ENCODE measurements around the gene SPINK13. TPM values are rescaled to one million over a fixed set of nuclear protein-coding genes. Genes with fewer than 3 reads are reported as not detected.

The SPINK13 gene
- total and polyA plus RNA-seq, 2 of the 4 experiments (the other 2 are of a cell fraction) = not detected

- no peaks in the 10 kb centered on the region for H4K20me1 ChIP-seq (ENCODE audit: insufficient read depth, low read length)
- no peak overlapping the region for H4K5ac ChIP-seq (ENCODE audit: low read depth, low read length)
- H2BK20ac ChIP-seq (ENCODE audit: low read depth, low read length) = no peak overlapping the region
- no peak overlapping the region for H3K4ac ChIP-seq (ENCODE audit: low read depth, low read length)
- POLR2A ChIA-PET (ENCODE audit: unreplicated experiment) = no interaction called here
- in situ Hi-C loops (cut with MboI; ENCODE audit: low sequenced_read_pairs) = no loop called here
- no peak overlapping the region for H3K56ac ChIP-seq (ENCODE audit: extremely low read depth, insufficient read depth, low read length)
- no peak overlapping the region for H2AFZ ChIP-seq (replicated peaks; ENCODE audit: low read length, poor library complexity)
- no peak overlapping the region for H3K9ac ChIP-seq (ENCODE audit: low read depth, low read length)
- no peaks in the 10 kb centered on the region for H3K36me3 ChIP-seq (ENCODE audit: control insufficient read depth, insufficient read depth, low read length)
- H2BK120ac ChIP-seq (ENCODE audit: low read depth, low read length) = no peak overlapping the region
- no peak overlapping the region for H2BK5ac ChIP-seq (ENCODE audit: low read depth, low read length, poor library complexity, severe bottlenecking)
- no peak overlapping the region for H4K91ac ChIP-seq (ENCODE audit: insufficient read depth, low read depth, low read length)
- H3K9me3 ChIP-seq (ENCODE audit: control insufficient read depth, insufficient read depth, low read length) = no peaks in the 10 kb centered on the region
- TF ChIP-seq MAZ (IDR thresholded peaks at IDR 0.05; ENCODE audit: borderline replicate concordance, low read depth, low read length) (no peak), MXI1 (IDR thresholded peaks at IDR 0.05; ENCODE audit: borderline replicate concordance, low read depth, low read length) (no peak), BHLHE40 (IDR thresholded peaks at IDR 0.05; ENCODE audit: low read depth, low read length) (no peak), ELK1 (IDR thresholded peaks at IDR 0.05; ENCODE audit: borderline replicate concordance, low read depth, low read length) (no peak), POLR2A (IDR thresholded peaks at IDR 0.05; ENCODE audit: low read depth, low read length) (no peak), RAD21 (IDR thresholded peaks at IDR 0.05; ENCODE audit: low read length) (no peak), CTCF (conservative IDR thresholded peaks at IDR 0.05; ENCODE audit: low read depth, low read length) (no peak), MAFK (IDR thresholded peaks at IDR 0.05; ENCODE audit: low read depth, low read length) (no peak), USF2 (IDR thresholded peaks at IDR 0.05; ENCODE audit: low read depth, low read length) (no peak), RCOR1 (IDR thresholded peaks at IDR 0.05; ENCODE audit: insufficient replicate concordance, low read length) (no peak), CEBPB (IDR thresholded peaks at IDR 0.05; ENCODE audit: low read depth, low read length) (no peak), FOS (IDR thresholded peaks at IDR 0.05; ENCODE audit: low read depth, low read length) (no peak), RFX5 (IDR thresholded peaks at IDR 0.05; ENCODE audit: low read depth, low read length) (no peak), CHD1 (IDR thresholded peaks at IDR 0.05; ENCODE audit: low read depth, low read length) (no peak), SMC3 (IDR thresholded peaks at IDR 0.05; ENCODE audit: low read depth, low read length) (no peak), NFE2L2 (IDR thresholded peaks at IDR 0.05; ENCODE audit: low read depth, low read length) (no peak)
- no peak overlapping the region for H2AK9ac ChIP-seq (replicated peaks; ENCODE audit: low read depth, low read length, poor library complexity)
- dilution Hi-C loops (cut with HindIII; ENCODE audit: low sequenced_read_pairs, unreplicated experiment) = no loop called here
- no peak overlapping the region for H3K27ac ChIP-seq (ENCODE audit: insufficient read depth, low read length)
- ATAC-seq (ENCODE audit: low read depth) = no peak
- H2BK15ac ChIP-seq (ENCODE audit: low read depth, low read length) = no peak overlapping the region
- intact Hi-C loops (cut with micrococcal nuclease) = no loop called here
- H2AK5ac ChIP-seq (ENCODE audit: low read depth, low read length) = no peak overlapping the region
- no peak overlapping the region for H3K14ac ChIP-seq (replicated peaks; ENCODE audit: low read depth, low read length)
- H3K23ac ChIP-seq (ENCODE audit: low read depth, low read length) = no peak overlapping the region
- no peak overlapping the region for H3K4me2 ChIP-seq (ENCODE audit: low read depth, low read length)
- DNase-seq = no peak
- H3K9me1 ChIP-seq (ENCODE audit: insufficient read depth, low read length) = no peaks in the 10 kb centered on the region
- H3K4me3 ChIP-seq (ENCODE audit: insufficient read depth, low read depth, low read length) = no peak overlapping the region
- CTCF ChIA-PET = no interaction called here
- BruUV-seq (replicated peaks) = no TSS peak
- H4K8ac ChIP-seq (ENCODE audit: low read depth in 2 of 2, low read length in 2 of 2) = no peak overlapping the region
- H3K79me1 ChIP-seq (ENCODE audit: low read depth in 1 of 2, low read length in 2 of 2) = no peaks in the 10 kb centered on the region
- H3K27me3 ChIP-seq (ENCODE audit: control insufficient read depth, insufficient read depth, low read length) = no peaks in the 10 kb centered on the region
- no peak overlapping the region for H3K18ac ChIP-seq (ENCODE audit: low read depth, low read length)
- no CpG with 5 or more reads among the region's 3 CpGs for WGBS, 2 experiments (ENCODE audit: extremely low coverage in 2 of 2, insufficient read length in 1 of 2)
- no peaks in the 10 kb centered on the region for H3K4me1 ChIP-seq (ENCODE audit: control insufficient read depth, insufficient read depth, low read length)
Observed at GRCh38 chr5:148267962-148268361, 632 bp upstream of the SPINK13 start.
